Esophagus muscularis mucosa (tissue), 4 donors: ENCODE results near the gene OAS3. TPM values are rescaled to one million over a fixed set of nuclear protein-coding genes. Genes with fewer than 3 reads are reported as not detected.

Source experiments
- DNase-seq: peaks from one replicate; pipeline ENCODE4 v3.0.0-alpha.2; 2017; ENCODE audit errors: extremely low spot score
- H3K27ac ChIP-seq, 4 donors: fragments of 200-600 bp; sonication (generic); replicated peaks in 1 of 4; 1 replicate in 3 of 4; 2 replicates in 1 of 4; pipeline ENCODE4 v1.5.1; 2016 to 2019; ENCODE audit warnings: mild to moderate bottlenecking in 1 of 4
- H3K27me3 ChIP-seq, 4 donors: fragments of 200-600 bp; sonication (generic); one replicate each; pipeline versions ENCODE4 v1.5.1 to v1.6.0; 2016 to 2019
- H3K36me3 ChIP-seq, 4 donors: fragments of 200-600 bp; sonication (generic); one replicate each; pipeline ENCODE4 v1.5.1; 2016 to 2019
- H3K4me1 ChIP-seq, 4 donors: fragments of 200-600 bp; sonication (generic); one replicate each; pipeline ENCODE4 v1.5.1; 2016 to 2019
- H3K4me3 ChIP-seq, 4 donors: fragments of 200-600 bp; sonication (generic); 1 replicate in 2 of 4; 2 replicates in 2 of 4; pipeline ENCODE4 v1.5.1; 2016 to 2019; ENCODE audit warnings: mild to moderate bottlenecking in 4 of 4, moderate library complexity in 1 of 4
- H3K9me3 ChIP-seq, 4 donors: fragments of 200-600 bp; sonication (generic); 1 replicate in 3 of 4; 2 replicates in 1 of 4; pipeline ENCODE4 v1.5.1; 2016 to 2019
- CTCF ChIP-seq, 3 experiments: fragments of 200-600 bp in 2 of 3; fragments of 450-650 bp in 1 of 3; sonication (generic) in 2 of 3; IDR thresholded peaks; one replicate each; pipeline ENCODE4 v1.5.1; 2017 to 2019; ENCODE audit warnings: antibody characterized with exemption in 3 of 3, mild to moderate bottlenecking in 2 of 3, moderate library complexity in 1 of 3
- EP300 ChIP-seq: sonication (generic); formaldehyde crosslinking; IDR thresholded peaks from one replicate; pipeline ENCODE4 v1.6.1; 2017; ENCODE audit warnings: antibody characterized with exemption
- POLR2A ChIP-seq: fragments of 450-650 bp; IDR thresholded peaks from one replicate; pipeline ENCODE4 v1.6.1; 2017; ENCODE audit warnings: antibody characterized with exemption, moderate library complexity, mild to moderate bottlenecking, low read depth
- POLR2AphosphoS5 ChIP-seq, 2 donors: sonication (generic); formaldehyde crosslinking; IDR thresholded peaks; one replicate each; pipeline ENCODE4 v1.6.1; 2017; ENCODE audit warnings: antibody characterized with exemption in 2 of 2
- WGBS: methylation state at CpG from one replicate; pipeline ENCODE4 v1.1.5; 2018; 5-methylcytosine and 5-hydroxymethylcytosine counted together
- intact Hi-C: fragments of 100-400 bp; cut with DNase I; formaldehyde crosslinking; loops from one replicate; pipeline ENCODE4 v1.15.1; 2023
- total RNA-seq, 4 donors: library from RNA; depleted of rRNA; stranded (reverse); fragments of >200 nt; gene quantifications; one replicate each; pipeline versions ENCODE4 v1.1.0 to v1.2.1, GENCODE V29; 2016

The OAS3 gene
- total RNA-seq, 4 donors from 2014 or later = 6.0 to 9.6 (median 9.2) TPM

DNA sequence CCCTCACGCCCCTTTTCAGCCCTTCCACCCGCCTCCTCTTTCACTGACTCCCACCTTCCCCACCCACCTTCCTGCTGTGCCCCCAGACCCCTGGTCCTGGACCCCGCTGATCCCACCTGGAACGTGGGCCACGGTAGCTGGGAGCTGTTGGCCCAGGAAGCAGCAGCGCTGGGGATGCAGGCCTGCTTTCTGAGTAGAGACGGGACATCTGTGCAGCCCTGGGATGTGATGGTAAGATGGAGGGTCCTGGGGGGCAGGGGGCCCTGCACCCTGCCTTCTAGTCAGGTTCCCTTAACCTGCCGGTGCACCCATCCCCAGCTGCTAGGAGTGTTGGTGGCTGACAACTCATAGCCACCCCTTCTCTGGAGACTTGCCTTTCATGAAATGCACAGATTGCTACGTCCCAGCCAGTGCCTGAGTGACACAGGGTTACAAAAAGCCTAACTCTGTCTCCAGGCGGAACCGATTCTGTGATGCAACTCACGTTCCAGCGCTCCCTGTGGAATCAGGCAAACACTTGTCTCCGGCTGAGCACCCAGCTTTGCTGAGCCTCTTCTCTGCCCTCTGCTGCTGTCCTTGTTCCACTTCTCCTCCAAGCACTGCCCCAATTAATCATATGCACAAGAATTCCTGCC is 25.1 kb downstream of the OAS3 start:
- intact Hi-C loops = no loop called here
- peaks cover 12 to 97% (median 70%) of the 10 kb centered on the region in 4 donors for H3K36me3 ChIP-seq
- DNase-seq = peak; percentile 37
- H3K4me3 ChIP-seq = no peak overlapping the region
- peaks cover 0 to 12% (median 4%) of the 10 kb centered on the region in 4 donors for H3K9me3 ChIP-seq
- TF ChIP-seq EP300 (no peak), CTCF (IDR thresholded peaks at IDR 0.05) (no peak), POLR2AphosphoS5 (IDR thresholded peaks at IDR 0.05) (no peak), POLR2A (no peak)
- H3K27me3 ChIP-seq = no peaks in the 10 kb centered on the region
- no peaks in the 10 kb centered on the region for H3K4me1 ChIP-seq
- 88% methylated on average over 14 of the region's 14 CpGs for WGBS
- H3K27ac ChIP-seq = no peak overlapping the region

GRCh38 chr12:112964067-112964670 is 25.9 kb downstream of the OAS3 start:
- TF ChIP-seq POLR2A = no peak
- intact Hi-C loops = no loop called here
- 100% methylated on average over 6 of the region's 6 CpGs for WGBS
- H3K4me3 ChIP-seq = no peak overlapping the region
- H3K9me3 ChIP-seq = peaks cover 0 to 5% (median 2%) of the 10 kb centered on the region in 4 donors
- no peaks in the 10 kb centered on the region for H3K4me1 ChIP-seq
- H3K36me3 ChIP-seq = peaks cover 12 to 97% (median 70%) of the 10 kb centered on the region in 4 donors
- no peaks in the 10 kb centered on the region for H3K27me3 ChIP-seq
- no peak overlapping the region for H3K27ac ChIP-seq
- no peak for DNase-seq

GRCh38 chr12:112964915-112965314 is 26.6 kb downstream of the OAS3 start:
- TF ChIP-seq CTCF (IDR thresholded peaks at IDR 0.05) = no peak
- no peak for TF ChIP-seq POLR2A
- no peak for TF ChIP-seq POLR2AphosphoS5 (IDR thresholded peaks at IDR 0.05)
- TF ChIP-seq EP300 = no peak
- H3K9me3 ChIP-seq = no peaks in the 10 kb centered on the region
- no peaks in the 10 kb centered on the region for H3K4me1 ChIP-seq
- intact Hi-C loops = no loop called here
- no peak overlapping the region for H3K4me3 ChIP-seq
- H3K36me3 ChIP-seq = peaks cover 12 to 100% (median 69%) of the 10 kb centered on the region in 4 donors
- DNase-seq = peak; percentile 60
- H3K27me3 ChIP-seq = no peaks in the 10 kb centered on the region
- H3K27ac ChIP-seq = no peak overlapping the region
- 92% methylated on average over 4 of the region's 4 CpGs for WGBS

- intact Hi-C loops = no loop called here
- no peaks in the 10 kb centered on the region for H3K4me1 ChIP-seq
- H3K4me3 ChIP-seq = no peak overlapping the region
- no peaks in the 10 kb centered on the region for H3K27me3 ChIP-seq
- no peaks in the 10 kb centered on the region for H3K9me3 ChIP-seq
- H3K36me3 ChIP-seq = peaks cover 12 to 100% (median 69%) of the 10 kb centered on the region in 4 donors
- TF ChIP-seq POLR2AphosphoS5 (IDR thresholded peaks at IDR 0.05) (no peak), EP300 (no peak), POLR2A (no peak), CTCF (IDR thresholded peaks at IDR 0.05) (no peak)
- 89% methylated on average over 15 of the region's 15 CpGs for WGBS
- peak; percentile 78 for DNase-seq
- H3K27ac ChIP-seq = no peak overlapping the region
Measured at GRCh38 chr12:112965643-112966042, 27.4 kb downstream of the OAS3 start.

DNA sequence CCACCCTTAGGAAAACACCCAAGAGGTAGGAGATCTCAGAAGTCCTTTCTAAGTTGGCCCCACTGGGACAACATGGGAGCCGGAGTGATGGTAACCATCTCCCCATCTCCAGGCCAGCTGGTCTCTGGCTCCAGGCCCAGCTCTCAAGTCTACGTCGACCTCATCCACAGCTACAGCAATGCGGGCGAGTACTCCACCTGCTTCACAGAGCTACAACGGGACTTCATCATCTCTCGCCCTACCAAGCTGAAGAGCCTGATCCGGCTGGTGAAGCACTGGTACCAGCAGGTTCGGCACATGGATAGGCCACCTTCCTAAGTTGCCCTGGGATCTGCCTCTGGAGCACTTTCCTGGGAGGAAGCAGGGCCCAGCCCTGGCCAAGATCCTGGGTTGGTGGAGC is 29.0 kb downstream of the OAS3 start:
- Histone ChIP-seq H3K9me3 (no peaks in the 10 kb centered on the region), H3K4me3 (no peak overlapping the region), H3K36me3 (peaks cover 2 to 91% (median 60%) of the 10 kb centered on the region in 4 donors), H3K27ac (no peak overlapping the region), H3K27me3 (no peaks in the 10 kb centered on the region), H3K4me1 (peaks cover 0 to 9% (median 0%) of the 10 kb centered on the region in 4 donors)
- WGBS = no CpG with 5 or more reads among the region's 9 CpGs
- DNase-seq = no peak
- intact Hi-C loops = no loop called here
- TF ChIP-seq POLR2A (no peak), CTCF (IDR thresholded peaks at IDR 0.05) (no peak), POLR2AphosphoS5 (IDR thresholded peaks at IDR 0.05) (no peak), EP300 (no peak)
